Ishikawa (cell line): ENCODE data around the gene SERPINA6.

Source experiments
- CREB1 ChIP-seq: IDR thresholded peaks from 2 replicates; pipeline ENCODE4 v1.6.1; 2012; ENCODE audit warnings: low read depth
- EGR1 ChIP-seq: IDR thresholded peaks from 2 replicates; pipeline ENCODE4 v1.6.1; 2012
- EP300 ChIP-seq: IDR thresholded peaks from 2 replicates; pipeline ENCODE4 v1.6.1; 2012; ENCODE audit warnings: borderline replicate concordance
- FOXM1 ChIP-seq: IDR thresholded peaks from 2 replicates; pipeline ENCODE4 v1.6.1; 2012; ENCODE audit warnings: low read depth, borderline replicate concordance
- NFIC ChIP-seq: IDR thresholded peaks from 2 replicates; pipeline ENCODE4 v1.6.1; 2012
- RAD21 ChIP-seq: IDR thresholded peaks from 2 replicates; pipeline ENCODE4 v1.6.1; 2012; ENCODE audit warnings: low read depth
- TAF1 ChIP-seq: IDR thresholded peaks from 2 replicates; pipeline ENCODE4 v1.6.1; 2012; ENCODE audit warnings: low read depth, mild to moderate bottlenecking
- TCF12 ChIP-seq: IDR thresholded peaks from 2 replicates; pipeline ENCODE4 v1.6.1; 2012; ENCODE audit warnings: low read depth
- TEAD4 ChIP-seq: IDR thresholded peaks from 2 replicates; pipeline ENCODE4 v1.6.1; 2012
- YY1 ChIP-seq: IDR thresholded peaks from 2 replicates; pipeline ENCODE4 v1.6.1; 2012; ENCODE audit warnings: low read depth
- ZBTB7A ChIP-seq: IDR thresholded peaks from 2 replicates; pipeline ENCODE4 v1.6.1; 2012; ENCODE audit warnings: low read depth
- TF ChIP-seq, protein P1 (sequence below): IDR thresholded peaks from 2 replicates; pipeline ENCODE4 v1.6.1; 2012
- TF ChIP-seq, protein P2 (sequence below): IDR thresholded peaks from 2 replicates; pipeline ENCODE4 v1.6.1; 2012; ENCODE audit warnings: low read depth, mild to moderate bottlenecking
- TF ChIP-seq, protein P3 (sequence below): IDR thresholded peaks from 2 replicates; pipeline ENCODE4 v1.6.1; 2012

Gene SERPINA6

DNA sequence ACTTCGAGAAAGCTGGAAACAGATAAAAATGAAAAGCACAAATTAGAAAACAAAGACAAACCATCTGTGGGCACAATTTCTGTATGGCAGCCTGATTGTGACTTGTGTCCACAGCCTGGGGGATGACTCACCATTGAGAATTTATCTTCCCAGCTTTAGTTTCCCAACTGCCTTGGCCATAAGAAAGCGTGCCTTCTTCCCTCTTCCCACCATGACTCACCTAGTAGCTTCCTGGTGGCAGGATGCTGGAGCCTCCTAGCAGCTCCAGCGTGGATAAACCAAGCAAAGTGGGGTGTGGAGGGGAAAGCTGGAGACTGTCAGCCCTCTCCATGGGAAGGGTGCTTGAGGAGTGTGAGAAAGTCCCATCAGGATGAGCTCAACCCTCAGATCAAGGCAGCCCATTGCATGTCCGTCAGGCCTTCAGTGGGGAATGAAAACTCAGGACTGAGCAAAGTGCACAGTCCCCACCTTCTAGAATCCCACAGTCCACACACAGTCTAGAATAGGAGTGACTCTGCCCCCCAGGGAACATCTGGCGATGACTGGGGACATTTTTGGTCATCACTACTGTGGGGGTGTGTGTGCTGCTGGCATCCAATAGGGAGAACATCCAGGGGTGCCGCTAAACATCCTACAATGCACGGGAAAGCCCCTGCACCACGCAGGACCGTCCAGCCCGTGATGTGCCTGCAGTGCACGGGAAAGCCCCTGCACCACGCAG lies 22.4 kb upstream of the SERPINA6 start:
- no peak for TF ChIP-seq TCF12
- no peak for TF ChIP-seq CREB1

DNA sequence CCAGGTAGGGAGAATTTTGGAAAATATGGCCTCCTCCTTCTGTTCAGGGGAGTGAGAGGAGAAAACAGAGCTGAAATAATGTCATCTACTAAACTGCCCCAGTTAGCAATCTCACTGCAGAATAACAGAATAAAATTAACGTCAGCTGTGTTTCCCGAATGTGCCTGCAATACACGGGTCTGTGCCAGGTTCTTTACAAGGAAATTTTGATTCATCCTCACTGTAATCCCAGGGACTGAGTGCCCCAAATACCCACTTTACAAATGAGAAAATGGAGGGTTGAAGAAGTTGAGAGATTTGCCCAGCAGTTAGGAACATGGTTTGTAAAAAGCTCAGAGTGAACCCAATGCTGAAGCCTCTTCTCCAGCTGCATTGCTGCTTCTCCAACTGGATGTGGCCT lies 21.3 kb upstream of the SERPINA6 start:
- TF ChIP-seq NFIC (no peak), RAD21 (no peak), TCF12 (no peak), TEAD4 (no peak), ZBTB7A (no peak), EP300 (no peak), FOXM1 (no peak)
- TF ChIP-seq, protein P1, sequence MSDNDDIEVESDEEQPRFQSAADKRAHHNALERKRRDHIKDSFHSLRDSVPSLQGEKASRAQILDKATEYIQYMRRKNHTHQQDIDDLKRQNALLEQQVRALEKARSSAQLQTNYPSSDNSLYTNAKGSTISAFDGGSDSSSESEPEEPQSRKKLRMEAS = no peak
- TF ChIP-seq, protein P2, sequence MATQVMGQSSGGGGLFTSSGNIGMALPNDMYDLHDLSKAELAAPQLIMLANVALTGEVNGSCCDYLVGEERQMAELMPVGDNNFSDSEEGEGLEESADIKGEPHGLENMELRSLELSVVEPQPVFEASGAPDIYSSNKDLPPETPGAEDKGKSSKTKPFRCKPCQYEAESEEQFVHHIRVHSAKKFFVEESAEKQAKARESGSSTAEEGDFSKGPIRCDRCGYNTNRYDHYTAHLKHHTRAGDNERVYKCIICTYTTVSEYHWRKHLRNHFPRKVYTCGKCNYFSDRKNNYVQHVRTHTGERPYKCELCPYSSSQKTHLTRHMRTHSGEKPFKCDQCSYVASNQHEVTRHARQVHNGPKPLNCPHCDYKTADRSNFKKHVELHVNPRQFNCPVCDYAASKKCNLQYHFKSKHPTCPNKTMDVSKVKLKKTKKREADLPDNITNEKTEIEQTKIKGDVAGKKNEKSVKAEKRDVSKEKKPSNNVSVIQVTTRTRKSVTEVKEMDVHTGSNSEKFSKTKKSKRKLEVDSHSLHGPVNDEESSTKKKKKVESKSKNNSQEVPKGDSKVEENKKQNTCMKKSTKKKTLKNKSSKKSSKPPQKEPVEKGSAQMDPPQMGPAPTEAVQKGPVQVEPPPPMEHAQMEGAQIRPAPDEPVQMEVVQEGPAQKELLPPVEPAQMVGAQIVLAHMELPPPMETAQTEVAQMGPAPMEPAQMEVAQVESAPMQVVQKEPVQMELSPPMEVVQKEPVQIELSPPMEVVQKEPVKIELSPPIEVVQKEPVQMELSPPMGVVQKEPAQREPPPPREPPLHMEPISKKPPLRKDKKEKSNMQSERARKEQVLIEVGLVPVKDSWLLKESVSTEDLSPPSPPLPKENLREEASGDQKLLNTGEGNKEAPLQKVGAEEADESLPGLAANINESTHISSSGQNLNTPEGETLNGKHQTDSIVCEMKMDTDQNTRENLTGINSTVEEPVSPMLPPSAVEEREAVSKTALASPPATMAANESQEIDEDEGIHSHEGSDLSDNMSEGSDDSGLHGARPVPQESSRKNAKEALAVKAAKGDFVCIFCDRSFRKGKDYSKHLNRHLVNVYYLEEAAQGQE = no peak
- TF ChIP-seq, protein P3, sequence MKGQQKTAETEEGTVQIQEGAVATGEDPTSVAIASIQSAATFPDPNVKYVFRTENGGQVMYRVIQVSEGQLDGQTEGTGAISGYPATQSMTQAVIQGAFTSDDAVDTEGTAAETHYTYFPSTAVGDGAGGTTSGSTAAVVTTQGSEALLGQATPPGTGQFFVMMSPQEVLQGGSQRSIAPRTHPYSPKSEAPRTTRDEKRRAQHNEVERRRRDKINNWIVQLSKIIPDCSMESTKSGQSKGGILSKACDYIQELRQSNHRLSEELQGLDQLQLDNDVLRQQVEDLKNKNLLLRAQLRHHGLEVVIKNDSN = no peak

DNA sequence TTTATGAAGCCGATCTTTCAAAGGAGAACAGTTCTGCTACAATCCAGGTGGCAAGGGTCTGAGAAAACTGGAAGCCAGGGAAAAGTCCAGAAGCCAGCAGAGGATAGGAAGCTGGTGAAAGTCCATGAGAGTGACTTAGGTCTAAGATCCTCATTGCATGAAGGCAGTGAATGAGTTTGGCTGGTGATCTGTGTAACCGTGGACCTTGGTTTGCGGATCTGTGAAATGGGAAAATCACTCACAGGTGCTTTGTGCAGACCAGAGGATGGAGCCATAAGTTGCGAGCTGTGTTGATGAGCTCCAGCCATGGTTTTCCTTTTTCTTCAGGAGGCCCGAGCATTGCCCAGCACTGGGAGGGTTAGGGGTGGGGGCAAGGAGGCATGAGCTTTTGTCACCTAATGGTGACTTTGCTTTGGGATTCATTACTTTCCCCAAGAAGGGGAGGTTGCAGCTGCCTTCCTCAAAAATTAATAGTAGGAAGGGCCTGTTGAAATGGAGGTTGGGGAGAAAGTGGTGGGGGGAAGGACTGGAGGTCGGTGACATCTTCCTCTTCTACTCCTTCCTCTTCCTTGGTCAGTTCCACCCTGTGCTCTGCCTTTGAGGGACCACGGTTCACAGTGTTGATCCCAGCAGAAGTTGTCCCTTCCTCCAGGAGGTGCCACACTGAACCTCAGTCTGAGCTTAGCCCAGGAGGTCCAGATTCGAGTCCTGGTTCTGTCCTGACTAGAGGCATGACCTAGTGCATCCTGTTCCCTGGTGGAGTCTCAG lies 20.3 kb upstream of the SERPINA6 start:
- TF ChIP-seq, protein P2 = no peak
- TF ChIP-seq, protein P1 = no peak
- TF ChIP-seq TCF12 (no peak), TEAD4 (no peak)

DNA sequence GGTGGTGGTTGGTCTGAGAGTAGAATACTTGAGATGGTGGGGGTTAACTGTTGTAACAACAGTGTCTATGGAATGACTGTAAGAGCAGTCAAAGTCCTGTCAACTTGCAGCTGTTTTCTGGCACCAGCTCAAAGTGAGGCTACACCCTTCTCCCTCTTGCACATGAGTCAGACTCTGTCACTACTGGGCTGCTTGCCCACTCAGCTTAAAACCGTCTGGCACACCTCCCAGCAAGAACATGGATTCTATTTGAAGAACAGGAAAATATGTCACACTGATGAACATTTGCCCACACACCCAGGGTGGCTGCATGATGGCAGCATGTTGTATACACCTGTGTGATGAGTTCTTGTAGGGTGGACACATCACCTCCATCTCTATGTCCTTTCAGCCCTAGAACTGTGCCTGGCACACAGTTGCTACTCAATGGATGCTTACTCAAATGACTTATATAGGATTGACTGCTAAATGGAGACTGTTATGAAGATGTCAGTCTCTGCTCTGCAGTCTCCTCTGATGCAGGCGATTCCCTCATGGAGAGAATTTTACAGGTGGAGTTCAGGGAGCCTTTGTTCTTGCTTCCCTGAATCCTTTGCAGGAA lies 19.3 kb upstream of the SERPINA6 start:
- peak; percentile 80 for TF ChIP-seq NFIC
- TF ChIP-seq FOXM1 = no peak

DNA sequence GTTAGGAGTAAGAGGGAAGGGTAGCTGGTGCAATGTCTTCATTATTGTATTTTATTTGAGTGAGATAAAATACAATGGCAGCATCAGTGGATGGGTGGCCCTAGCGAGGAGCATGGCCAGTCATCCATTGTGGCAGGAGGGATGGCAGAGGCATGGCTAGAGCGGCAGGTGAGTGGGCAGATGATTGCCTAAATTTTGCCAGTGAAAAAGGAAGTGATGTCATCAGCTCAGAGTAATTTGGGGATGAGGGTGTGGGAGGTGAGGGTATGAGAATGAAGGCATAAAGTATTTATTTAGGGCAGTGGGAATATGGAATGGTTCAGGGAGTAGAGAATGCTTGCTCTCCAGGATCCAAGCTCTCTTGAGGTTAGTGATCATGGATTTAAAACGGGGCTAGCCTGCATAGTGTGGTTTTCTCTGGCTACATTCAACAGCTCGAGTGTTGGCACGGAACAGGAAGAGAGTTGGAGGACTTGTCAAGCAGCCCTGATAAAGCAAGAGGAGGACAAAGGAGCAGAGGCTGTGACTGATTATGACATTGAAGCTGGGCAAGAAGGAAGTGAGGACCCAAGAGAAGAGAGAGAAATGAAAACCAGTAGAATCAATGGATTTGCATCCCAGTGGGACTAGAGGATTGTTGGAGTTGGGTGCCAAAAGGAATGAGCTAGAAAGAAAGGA lies 18.7 kb upstream of the SERPINA6 start:
- TF ChIP-seq EGR1 (no peak), TEAD4 (no peak), CREB1 (no peak), TCF12 (no peak), NFIC (no peak), EP300 (no peak), YY1 (no peak), ZBTB7A (no peak), RAD21 (no peak), TAF1 (no peak), FOXM1 (no peak)
- TF ChIP-seq, protein P3 = no peak
- TF ChIP-seq, protein P2 = no peak
